HL-60/S4 (cell line): ENCODE results near the gene NOP10.

Source experiments
- in situ Hi-C: fragments of 300-500 bp; cut with MboI; formaldehyde crosslinking; loops from 2 replicates; pipeline ENCODE4 v1.14.3; 2022; ENCODE audit warnings: low sequenced_read_pairs

Gene NOP10

GRCh38 chr15:34335176-34336032, 7.5 kb downstream of the NOP10 start:
- in situ Hi-C loops: no loop called here

- in situ Hi-C loops: no loop called here
Measured at GRCh38 chr15:34334672-34335071, 8.3 kb downstream of the NOP10 start.

GRCh38 chr15:34332553-34333120, 10.3 kb downstream of the NOP10 start:
- in situ Hi-C loops: no loop called here

- in situ Hi-C loops: no loop called here
Measured at GRCh38 chr15:34331809-34332208, 11.1 kb downstream of the NOP10 start.

- in situ Hi-C loops: no loop called here
Measured at GRCh38 chr15:34330279-34330678, 12.7 kb downstream of the NOP10 start.

GRCh38 chr15:34329006-34329405, 13.9 kb downstream of the NOP10 start:
- in situ Hi-C loops: no loop called here

- in situ Hi-C loops: no loop called here
Measured at GRCh38 chr15:34327906-34328305, 15.0 kb downstream of the NOP10 start.

- in situ Hi-C loops: no loop called here
Measured at GRCh38 chr15:34325368-34325767, 17.6 kb downstream of the NOP10 start.

- in situ Hi-C loops: no loop called here
Measured at GRCh38 chr15:34324933-34325332, 18.0 kb downstream of the NOP10 start.

GRCh38 chr15:34323217-34323616, 19.7 kb downstream of the NOP10 start:
- in situ Hi-C loops: no loop called here

GRCh38 chr15:34318277-34319079, 24.5 kb downstream of the NOP10 start:
- in situ Hi-C loops: no loop called here

GRCh38 chr15:34314491-34315490, 28.1 kb downstream of the NOP10 start:
- in situ Hi-C loops: no loop called here

- in situ Hi-C loops: no loop called here
Measured at GRCh38 chr15:34311563-34311962, 31.4 kb downstream of the NOP10 start.

GRCh38 chr15:34304613-34305012, 38.3 kb downstream of the NOP10 start:
- in situ Hi-C loops: no loop called here

GRCh38 chr15:34301058-34301457, 41.9 kb downstream of the NOP10 start:
- in situ Hi-C loops: no loop called here

GRCh38 chr15:34297059-34297458, 45.9 kb downstream of the NOP10 start:
- in situ Hi-C loops: loop anchor here (10.0 kb wide), 1 partner anchor 62 kb away; no protein-coding TSS in a partner anchor

GRCh38 chr15:34292621-34293020, 50.3 kb downstream of the NOP10 start:
- in situ Hi-C loops: loop anchor here (10.0 kb wide), 1 partner anchor 58 kb away; no protein-coding TSS in a partner anchor
